HL-60 (cell line): Measurements from ENCODE around the gene RANGRF.

Source experiments
- DNase-seq, 2 experiments: peaks; one replicate each; pipeline ENCODE4 v3.0.0-alpha.2; 2010 to 2020; ENCODE audit warnings: low read depth in 1 of 2, low spot score in 1 of 2
- H3K27ac ChIP-seq: fragments of 250-450 bp; sonication (Bioruptor Pico); replicated peaks from 2 replicates; pipeline ENCODE4 v1.5.1; 2020; ENCODE audit warnings: mild to moderate bottlenecking, moderate library complexity
- H3K27me3 ChIP-seq: fragments of 250-450 bp; sonication (Bioruptor Pico); 2 replicates; pipeline ENCODE4 v1.5.1; 2021; ENCODE audit warnings: mild to moderate bottlenecking, moderate library complexity; ENCODE audit not compliant: insufficient read depth, poor library complexity, severe bottlenecking
- H3K4me3 ChIP-seq: replicated peaks from 2 replicates; pipeline ENCODE4 v1.5.1; 2011; ENCODE audit warnings: mild to moderate bottlenecking, control low read depth, low read length; ENCODE audit not compliant: insufficient read depth
- GABPA ChIP-seq: IDR thresholded peaks from 2 replicates; pipeline ENCODE4 v1.6.1; 2012; ENCODE audit warnings: low read depth
- POLR2AphosphoS5 ChIP-seq: IDR thresholded peaks from 2 replicates; pipeline ENCODE4 v1.6.1; 2012; ENCODE audit warnings: low read depth
- SPI1 ChIP-seq: IDR thresholded peaks from 2 replicates; pipeline ENCODE4 v1.6.1; 2012; ENCODE audit warnings: low read depth, mild to moderate bottlenecking, borderline replicate concordance
- TF ChIP-seq, protein P1 (sequence below): IDR thresholded peaks from 2 replicates; pipeline ENCODE4 v1.6.1; 2012; ENCODE audit warnings: low read depth; ENCODE audit not compliant: insufficient replicate concordance
- TF ChIP-seq, protein P2 (sequence below): IDR thresholded peaks from one replicate; pipeline ENCODE4 v1.5.1; 2011; ENCODE audit warnings: low read length, control low read depth, inconsistent platforms; ENCODE audit not compliant: insufficient read depth

Gene RANGRF

DNA sequence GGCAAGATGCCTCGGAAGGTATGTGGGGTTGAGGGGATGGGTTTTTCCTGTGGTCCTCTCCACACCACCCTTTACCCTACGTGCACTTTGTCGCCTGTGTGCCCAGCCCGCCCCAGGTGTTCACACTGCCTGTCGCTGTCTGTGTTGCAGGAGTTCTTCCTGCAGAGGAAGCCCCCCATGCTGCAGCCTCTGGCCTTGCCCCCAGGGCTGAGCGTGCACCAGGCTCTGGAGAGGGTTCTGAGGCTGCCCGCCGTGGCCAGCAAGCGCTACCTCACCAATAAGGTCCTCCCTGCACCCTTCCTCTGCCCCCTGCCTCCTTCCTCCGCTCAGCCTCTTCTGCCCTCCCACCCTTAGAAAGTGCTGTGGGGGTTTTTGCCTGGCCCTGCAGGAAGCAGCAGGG lies 24.1 kb upstream of the RANGRF start:
- TF ChIP-seq, protein P1, sequence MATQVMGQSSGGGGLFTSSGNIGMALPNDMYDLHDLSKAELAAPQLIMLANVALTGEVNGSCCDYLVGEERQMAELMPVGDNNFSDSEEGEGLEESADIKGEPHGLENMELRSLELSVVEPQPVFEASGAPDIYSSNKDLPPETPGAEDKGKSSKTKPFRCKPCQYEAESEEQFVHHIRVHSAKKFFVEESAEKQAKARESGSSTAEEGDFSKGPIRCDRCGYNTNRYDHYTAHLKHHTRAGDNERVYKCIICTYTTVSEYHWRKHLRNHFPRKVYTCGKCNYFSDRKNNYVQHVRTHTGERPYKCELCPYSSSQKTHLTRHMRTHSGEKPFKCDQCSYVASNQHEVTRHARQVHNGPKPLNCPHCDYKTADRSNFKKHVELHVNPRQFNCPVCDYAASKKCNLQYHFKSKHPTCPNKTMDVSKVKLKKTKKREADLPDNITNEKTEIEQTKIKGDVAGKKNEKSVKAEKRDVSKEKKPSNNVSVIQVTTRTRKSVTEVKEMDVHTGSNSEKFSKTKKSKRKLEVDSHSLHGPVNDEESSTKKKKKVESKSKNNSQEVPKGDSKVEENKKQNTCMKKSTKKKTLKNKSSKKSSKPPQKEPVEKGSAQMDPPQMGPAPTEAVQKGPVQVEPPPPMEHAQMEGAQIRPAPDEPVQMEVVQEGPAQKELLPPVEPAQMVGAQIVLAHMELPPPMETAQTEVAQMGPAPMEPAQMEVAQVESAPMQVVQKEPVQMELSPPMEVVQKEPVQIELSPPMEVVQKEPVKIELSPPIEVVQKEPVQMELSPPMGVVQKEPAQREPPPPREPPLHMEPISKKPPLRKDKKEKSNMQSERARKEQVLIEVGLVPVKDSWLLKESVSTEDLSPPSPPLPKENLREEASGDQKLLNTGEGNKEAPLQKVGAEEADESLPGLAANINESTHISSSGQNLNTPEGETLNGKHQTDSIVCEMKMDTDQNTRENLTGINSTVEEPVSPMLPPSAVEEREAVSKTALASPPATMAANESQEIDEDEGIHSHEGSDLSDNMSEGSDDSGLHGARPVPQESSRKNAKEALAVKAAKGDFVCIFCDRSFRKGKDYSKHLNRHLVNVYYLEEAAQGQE: no peak
- TF ChIP-seq SPI1: no peak
- no peak for TF ChIP-seq GABPA
- TF ChIP-seq, protein P2, sequence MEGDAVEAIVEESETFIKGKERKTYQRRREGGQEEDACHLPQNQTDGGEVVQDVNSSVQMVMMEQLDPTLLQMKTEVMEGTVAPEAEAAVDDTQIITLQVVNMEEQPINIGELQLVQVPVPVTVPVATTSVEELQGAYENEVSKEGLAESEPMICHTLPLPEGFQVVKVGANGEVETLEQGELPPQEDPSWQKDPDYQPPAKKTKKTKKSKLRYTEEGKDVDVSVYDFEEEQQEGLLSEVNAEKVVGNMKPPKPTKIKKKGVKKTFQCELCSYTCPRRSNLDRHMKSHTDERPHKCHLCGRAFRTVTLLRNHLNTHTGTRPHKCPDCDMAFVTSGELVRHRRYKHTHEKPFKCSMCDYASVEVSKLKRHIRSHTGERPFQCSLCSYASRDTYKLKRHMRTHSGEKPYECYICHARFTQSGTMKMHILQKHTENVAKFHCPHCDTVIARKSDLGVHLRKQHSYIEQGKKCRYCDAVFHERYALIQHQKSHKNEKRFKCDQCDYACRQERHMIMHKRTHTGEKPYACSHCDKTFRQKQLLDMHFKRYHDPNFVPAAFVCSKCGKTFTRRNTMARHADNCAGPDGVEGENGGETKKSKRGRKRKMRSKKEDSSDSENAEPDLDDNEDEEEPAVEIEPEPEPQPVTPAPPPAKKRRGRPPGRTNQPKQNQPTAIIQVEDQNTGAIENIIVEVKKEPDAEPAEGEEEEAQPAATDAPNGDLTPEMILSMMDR: no peak
- Histone ChIP-seq H3K4me3 (no peak overlapping the region), H3K27ac (no peak overlapping the region), H3K27me3 (no peaks in the 10 kb centered on the region)
- DNase-seq: no peak

DNA sequence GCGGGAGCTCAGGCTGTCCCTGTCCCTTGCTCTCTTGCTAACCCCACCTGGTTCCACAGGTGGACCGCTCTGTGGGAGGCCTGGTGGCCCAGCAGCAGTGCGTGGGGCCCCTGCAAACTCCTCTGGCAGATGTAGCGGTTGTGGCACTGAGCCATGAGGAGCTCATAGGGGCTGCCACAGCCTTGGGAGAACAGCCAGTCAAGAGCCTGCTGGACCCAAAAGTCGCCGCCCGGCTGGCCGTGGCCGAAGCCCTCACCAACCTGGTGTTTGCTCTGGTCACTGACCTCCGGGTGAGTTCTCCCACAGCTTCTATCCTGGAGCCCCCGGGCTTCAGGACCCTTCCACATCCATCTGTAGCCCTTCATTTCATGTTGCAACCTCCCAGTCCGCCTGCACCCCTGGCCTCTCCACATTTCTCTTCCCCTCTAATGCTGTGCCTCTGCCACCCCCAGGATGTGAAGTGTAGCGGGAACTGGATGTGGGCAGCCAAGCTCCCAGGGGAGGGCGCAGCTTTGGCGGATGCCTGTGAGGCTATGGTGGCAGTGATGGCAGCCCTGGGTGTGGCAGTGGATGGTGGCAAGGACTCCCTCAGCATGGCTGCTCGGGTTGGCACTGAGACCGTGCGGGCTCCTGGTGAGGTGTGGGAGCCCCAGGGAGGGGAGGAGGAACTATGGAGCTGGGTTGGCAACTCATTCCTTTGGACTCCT lies 23.5 kb upstream of the RANGRF start:
- DNase-seq: no peak
- TF ChIP-seq GABPA (no peak), SPI1 (no peak), POLR2AphosphoS5 (no peak)
- TF ChIP-seq, protein P2: no peak
- TF ChIP-seq, protein P1: no peak
- no peak overlapping the region for H3K4me3 ChIP-seq
- H3K27me3 ChIP-seq: no peaks in the 10 kb centered on the region
- H3K27ac ChIP-seq: no peak overlapping the region

DNA sequence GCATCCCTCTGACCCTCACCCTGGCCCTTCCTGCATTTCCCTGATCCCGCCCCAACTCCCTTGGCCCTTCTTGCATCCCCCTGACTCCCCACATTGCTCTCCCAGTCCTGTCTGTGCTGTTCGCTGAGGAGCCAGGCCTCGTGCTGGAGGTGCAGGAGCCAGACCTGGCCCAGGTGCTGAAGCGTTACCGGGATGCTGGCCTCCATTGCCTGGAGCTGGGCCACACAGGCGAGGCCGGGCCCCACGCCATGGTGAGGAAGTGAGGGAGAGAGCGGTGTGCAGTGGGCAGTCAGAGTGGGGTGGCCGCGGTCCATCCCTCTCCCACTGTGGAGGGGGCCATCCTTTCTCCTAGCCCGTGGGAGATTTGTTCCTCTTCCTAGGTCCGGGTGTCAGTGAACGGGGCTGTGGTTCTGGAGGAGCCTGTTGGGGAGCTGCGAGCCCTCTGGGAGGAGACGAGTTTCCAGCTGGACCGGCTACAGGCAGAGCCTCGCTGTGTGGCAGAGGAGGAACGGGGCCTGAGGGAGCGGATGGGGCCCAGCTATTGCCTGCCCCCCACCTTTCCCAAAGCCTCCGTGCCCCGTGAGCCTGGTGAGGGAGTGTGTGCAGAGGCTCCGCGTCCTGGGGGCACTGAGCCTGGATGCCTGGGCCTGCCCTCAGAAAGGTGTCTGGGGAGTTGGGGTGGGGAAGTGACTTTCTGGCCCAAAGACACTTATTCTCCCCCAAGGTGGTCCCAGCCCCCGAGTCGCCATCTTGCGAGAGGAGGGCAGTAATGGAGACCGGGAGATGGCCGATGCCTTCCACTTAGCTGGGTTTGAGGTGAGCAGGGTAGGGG lies 21.6 kb upstream of the RANGRF start:
- no peak for TF ChIP-seq GABPA
- no peak for TF ChIP-seq POLR2AphosphoS5
- TF ChIP-seq SPI1: no peak
- TF ChIP-seq, protein P1: no peak
- TF ChIP-seq, protein P2: no peak
- no peak overlapping the region for H3K4me3 ChIP-seq
- H3K27me3 ChIP-seq: no peaks in the 10 kb centered on the region
- DNase-seq: no peak
- H3K27ac ChIP-seq: no peak overlapping the region
